Osteocyte (in vitro differentiated cells): ENCODE measurements around the gene SYT9. TPM values are rescaled to one million over a fixed set of nuclear protein-coding genes. Genes with fewer than 3 reads are reported as not detected.

Experiments
- DNase-seq: peaks from one replicate; pipeline ENCODE4 v3.0.0; 2021; ENCODE audit warnings: mixed read lengths; ENCODE audit not compliant: unreplicated experiment; ENCODE audit errors: extremely low spot score
- H3K27ac Mint-ChIP-seq: one replicate; pipeline ENCODE4 v1.8.0; 2021; ENCODE audit warnings: mild to moderate bottlenecking, mixed read lengths; ENCODE audit not compliant: unreplicated experiment
- H3K27me3 Mint-ChIP-seq: one replicate; pipeline ENCODE4 v1.8.0; 2021; ENCODE audit warnings: mixed read lengths; ENCODE audit not compliant: unreplicated experiment
- H3K36me3 Mint-ChIP-seq: one replicate; pipeline ENCODE4 v1.8.0; 2021; ENCODE audit warnings: mixed read lengths; ENCODE audit not compliant: unreplicated experiment
- H3K4me1 Mint-ChIP-seq: one replicate; pipeline ENCODE4 v1.8.0; 2021; ENCODE audit warnings: mixed read lengths; ENCODE audit not compliant: unreplicated experiment
- H3K4me3 Mint-ChIP-seq: one replicate; pipeline ENCODE4 v1.8.0; 2021; ENCODE audit warnings: mild to moderate bottlenecking, moderate library complexity, mixed read lengths; ENCODE audit not compliant: unreplicated experiment
- H3K9me3 Mint-ChIP-seq: one replicate; pipeline ENCODE4 v1.8.0; 2021; ENCODE audit warnings: mixed read lengths; ENCODE audit not compliant: unreplicated experiment
- CTCF ChIP-seq: fragments of 200-600 bp; sonication (generic); IDR thresholded peaks from 2 replicates; pipeline ENCODE4 v1.5.0; 2021; ENCODE audit warnings: antibody characterized with exemption, mild to moderate bottlenecking, moderate library complexity
- total RNA-seq: library from RNA; stranded (reverse); gene quantifications from 2 replicates; pipeline ENCODE4 v1.2.1, GENCODE V29; 2021

SYT9 gene
- total RNA-seq, 1 donor from 2014 or later: 0.40 TPM

GRCh38 chr11:7451520-7451919, 199.8 kb downstream of the SYT9 start:
- TF ChIP-seq CTCF: no peak
- H3K4me1 Mint-ChIP-seq: peaks cover 4% of the 10 kb centered on the region
- H3K27ac Mint-ChIP-seq: no peak overlapping the region
- no peak for DNase-seq
- H3K4me3 Mint-ChIP-seq: no peak overlapping the region
- no peaks in the 10 kb centered on the region for H3K9me3 Mint-ChIP-seq
- no peaks in the 10 kb centered on the region for H3K36me3 Mint-ChIP-seq
- peaks cover 7% of the 10 kb centered on the region for H3K27me3 Mint-ChIP-seq

- H3K27me3 Mint-ChIP-seq: peaks cover 7% of the 10 kb centered on the region
- no peaks in the 10 kb centered on the region for H3K9me3 Mint-ChIP-seq
- no peaks in the 10 kb centered on the region for H3K36me3 Mint-ChIP-seq
- H3K27ac Mint-ChIP-seq: no peak overlapping the region
- TF ChIP-seq CTCF: no peak
- DNase-seq: no peak
- peaks cover 4% of the 10 kb centered on the region for H3K4me1 Mint-ChIP-seq
- H3K4me3 Mint-ChIP-seq: no peak overlapping the region
Observed at GRCh38 chr11:7451952-7452494, 200.3 kb downstream of the SYT9 start.

- Mint-ChIP-seq H3K4me3 (no peak overlapping the region), H3K27ac (no peak overlapping the region)
- DNase-seq: no peak
Observed at GRCh38 chr11:7454854-7455253, 203.2 kb downstream of the SYT9 start.

GRCh38 chr11:7457211-7457610, 205.5 kb downstream of the SYT9 start:
- Mint-ChIP-seq H3K9me3 (no peaks in the 10 kb centered on the region), H3K27me3 (peaks cover 6% of the 10 kb centered on the region), H3K27ac (no peak overlapping the region), H3K36me3 (no peaks in the 10 kb centered on the region), H3K4me3 (no peak overlapping the region), H3K4me1 (no peaks in the 10 kb centered on the region)
- no peak for DNase-seq
- TF ChIP-seq CTCF: no peak

More at GRCh38 chr11:7454854-7455253, 203.2 kb downstream of the SYT9 start:
- Mint-ChIP-seq H3K27me3 (peaks cover 13% of the 10 kb centered on the region), H3K4me1 (peaks cover 2% of the 10 kb centered on the region), H3K9me3 (no peaks in the 10 kb centered on the region), H3K36me3 (no peaks in the 10 kb centered on the region)
- TF ChIP-seq CTCF: no peak

GRCh38 chr11:7462706-7463105, 211.0 kb downstream of the SYT9 start:
- no peak overlapping the region for H3K4me3 Mint-ChIP-seq
- no peak overlapping the region for H3K27ac Mint-ChIP-seq
- H3K9me3 Mint-ChIP-seq: no peaks in the 10 kb centered on the region
- no peaks in the 10 kb centered on the region for H3K4me1 Mint-ChIP-seq
- peaks cover 6% of the 10 kb centered on the region for H3K27me3 Mint-ChIP-seq
- no peak for TF ChIP-seq CTCF
- H3K36me3 Mint-ChIP-seq: no peaks in the 10 kb centered on the region
- DNase-seq: no peak
